Peyer's patch (tissue), 4 donors: ENCODE measurements around the gene REV3L.

Source experiments
- CTCF ChIP-seq, 6 experiments: fragments of 450-650 bp in 4 of 6; fragments of 200-600 bp in 2 of 6; sonication (generic) in 1 of 6; IDR thresholded peaks; one replicate each; pipeline ENCODE4 v1.5.1; 2017 to 2019; ENCODE audit warnings: antibody characterized with exemption in 6 of 6, mild to moderate bottlenecking in 3 of 6, moderate library complexity in 1 of 6
- POLR2A ChIP-seq, 2 donors: fragments of 450-650 bp; IDR thresholded peaks; one replicate each; pipeline ENCODE4 v1.5.1; 2017; ENCODE audit warnings: antibody characterized with exemption in 2 of 2, mild to moderate bottlenecking in 2 of 2, moderate library complexity in 2 of 2

GRCh38 chr6:111252726-111253125, 230.3 kb downstream of the REV3L start:
- no peak for TF ChIP-seq CTCF (IDR thresholded peaks at IDR 0.05)
- no peak for TF ChIP-seq POLR2A (IDR thresholded peaks at IDR 0.05)
